ENCODE data around the gene CASZ1.

DNA sequence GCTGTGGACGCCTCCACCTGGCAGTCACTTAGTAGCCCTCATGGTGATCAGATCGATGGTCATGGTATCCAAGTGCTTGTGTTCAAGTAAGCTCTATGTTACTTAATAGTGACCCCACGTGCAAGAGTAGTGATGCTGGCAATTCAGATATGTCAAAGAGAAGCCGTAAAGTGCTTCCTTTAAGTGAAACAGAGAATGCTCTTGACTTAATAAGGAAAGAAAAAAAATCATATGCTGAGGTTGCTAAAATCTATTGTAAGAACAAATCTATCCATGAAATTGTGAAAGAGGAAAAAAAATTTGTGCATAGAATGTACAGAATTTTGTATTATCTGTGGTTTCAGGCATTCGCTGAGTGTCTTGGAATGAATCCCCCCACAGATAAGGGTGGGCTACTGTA is 207.8 kb downstream of the CASZ1 start:
- TF ChIP-seq, protein P1, sequence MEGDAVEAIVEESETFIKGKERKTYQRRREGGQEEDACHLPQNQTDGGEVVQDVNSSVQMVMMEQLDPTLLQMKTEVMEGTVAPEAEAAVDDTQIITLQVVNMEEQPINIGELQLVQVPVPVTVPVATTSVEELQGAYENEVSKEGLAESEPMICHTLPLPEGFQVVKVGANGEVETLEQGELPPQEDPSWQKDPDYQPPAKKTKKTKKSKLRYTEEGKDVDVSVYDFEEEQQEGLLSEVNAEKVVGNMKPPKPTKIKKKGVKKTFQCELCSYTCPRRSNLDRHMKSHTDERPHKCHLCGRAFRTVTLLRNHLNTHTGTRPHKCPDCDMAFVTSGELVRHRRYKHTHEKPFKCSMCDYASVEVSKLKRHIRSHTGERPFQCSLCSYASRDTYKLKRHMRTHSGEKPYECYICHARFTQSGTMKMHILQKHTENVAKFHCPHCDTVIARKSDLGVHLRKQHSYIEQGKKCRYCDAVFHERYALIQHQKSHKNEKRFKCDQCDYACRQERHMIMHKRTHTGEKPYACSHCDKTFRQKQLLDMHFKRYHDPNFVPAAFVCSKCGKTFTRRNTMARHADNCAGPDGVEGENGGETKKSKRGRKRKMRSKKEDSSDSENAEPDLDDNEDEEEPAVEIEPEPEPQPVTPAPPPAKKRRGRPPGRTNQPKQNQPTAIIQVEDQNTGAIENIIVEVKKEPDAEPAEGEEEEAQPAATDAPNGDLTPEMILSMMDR (IDR thresholded peaks at IDR 0.05), result no peak
- TF ChIP-seq POLR2A (IDR thresholded peaks at IDR 0.05) (no peak), POLR2AphosphoS5 (IDR thresholded peaks at IDR 0.05) (no peak)
